Smooth muscle cell (in vitro differentiated cells): ENCODE data around the gene CREB3L4. TPM values are rescaled to one million over a fixed set of nuclear protein-coding genes. Genes with fewer than 3 reads are reported as not detected.

Source experiments
- DNase-seq: peaks from one replicate; lab custom pipeline; 2025; ENCODE audit not compliant: unreplicated experiment; lab: John Stamatoyannopoulos, UW
- H2AFZ ChIP-seq: fragments of 200-600 bp; sonication (generic); 2 replicates; pipeline ENCODE4 v1.6.0; 2016; ENCODE audit warnings: antibody characterized with exemption, low read depth, mild to moderate bottlenecking
- H3F3A ChIP-seq: fragments of 200-600 bp; sonication (generic); 2 replicates; pipeline ENCODE4 v1.6.0; 2017; ENCODE audit warnings: antibody characterized with exemption, low read depth
- H3K27ac ChIP-seq: fragments of 200-600 bp; sonication (generic); 2 replicates; pipeline ENCODE4 v1.5.1; 2016; ENCODE audit warnings: low read depth, mild to moderate bottlenecking
- H3K27me3 ChIP-seq: fragments of 200-600 bp; sonication (generic); 2 replicates; pipeline ENCODE4 v1.6.1; 2016; ENCODE audit warnings: low read depth, mild to moderate bottlenecking
- H3K36me3 ChIP-seq: fragments of 200-600 bp; sonication (generic); 2 replicates; pipeline ENCODE4 v1.5.1; 2016; ENCODE audit warnings: low read depth
- H3K4me1 ChIP-seq: fragments of 200-600 bp; sonication (generic); 2 replicates; pipeline ENCODE4 v1.5.1; 2016; ENCODE audit warnings: low read depth
- H3K4me2 ChIP-seq: fragments of 200-600 bp; sonication (generic); 2 replicates; pipeline ENCODE4 v1.6.0; 2016; ENCODE audit warnings: mild to moderate bottlenecking
- H3K4me3 ChIP-seq: fragments of 200-600 bp; sonication (generic); 2 replicates; pipeline ENCODE4 v1.5.1; 2016; ENCODE audit warnings: mild to moderate bottlenecking
- H3K79me2 ChIP-seq: fragments of 200-600 bp; sonication (generic); 2 replicates; pipeline ENCODE4 v1.6.0; 2016; ENCODE audit warnings: low read depth, mild to moderate bottlenecking
- H3K9ac ChIP-seq: fragments of 200-600 bp; sonication (generic); 2 replicates; pipeline ENCODE4 v1.6.0; 2016; ENCODE audit warnings: low read depth
- H3K9me3 ChIP-seq: fragments of 200-600 bp; sonication (generic); replicated peaks from 2 replicates; pipeline ENCODE4 v1.5.1; 2016; ENCODE audit warnings: low read depth
- H4K20me1 ChIP-seq: fragments of 200-600 bp; sonication (generic); 2 replicates; pipeline ENCODE4 v1.6.0; 2016; ENCODE audit warnings: low read depth
- WGBS: methylation state at CpG from one replicate; pipeline ENCODE4 v1.1.7; 2016; ENCODE audit warnings: low lambda C conversion rate; 5-methylcytosine and 5-hydroxymethylcytosine counted together
- polyA plus RNA-seq: library from polyadenylated mRNA; unstranded; fragments of >200 nt; fragmentation: Nextera tagmentation; extraction: Ambion mirVana; gene quantifications from 2 replicates; pipeline ENCODE4 v1.2.1, GENCODE V29; 2016
- total RNA-seq: library from RNA; depleted of rRNA; stranded (reverse); fragments of >200 nt; gene quantifications from 2 replicates; pipeline ENCODE4 v1.2.3, GENCODE V29; 2014
- TF ChIP-seq, protein P1 (sequence below): fragments of 200-600 bp; sonication (generic); IDR thresholded peaks from 2 replicates; pipeline ENCODE4 v1.5.1; 2017; ENCODE audit warnings: borderline replicate concordance, mild to moderate bottlenecking, antibody characterized with exemption; ENCODE audit not compliant: insufficient read depth, poor library complexity, severe bottlenecking

CREB3L4 gene
- total and polyA plus RNA-seq, 2 experiments from 2014 or later = 9.0 to 14.9 TPM

GRCh38 chr1:153984123-153984894, 16.6 kb downstream of the CREB3L4 start:
- TF ChIP-seq, protein P1, sequence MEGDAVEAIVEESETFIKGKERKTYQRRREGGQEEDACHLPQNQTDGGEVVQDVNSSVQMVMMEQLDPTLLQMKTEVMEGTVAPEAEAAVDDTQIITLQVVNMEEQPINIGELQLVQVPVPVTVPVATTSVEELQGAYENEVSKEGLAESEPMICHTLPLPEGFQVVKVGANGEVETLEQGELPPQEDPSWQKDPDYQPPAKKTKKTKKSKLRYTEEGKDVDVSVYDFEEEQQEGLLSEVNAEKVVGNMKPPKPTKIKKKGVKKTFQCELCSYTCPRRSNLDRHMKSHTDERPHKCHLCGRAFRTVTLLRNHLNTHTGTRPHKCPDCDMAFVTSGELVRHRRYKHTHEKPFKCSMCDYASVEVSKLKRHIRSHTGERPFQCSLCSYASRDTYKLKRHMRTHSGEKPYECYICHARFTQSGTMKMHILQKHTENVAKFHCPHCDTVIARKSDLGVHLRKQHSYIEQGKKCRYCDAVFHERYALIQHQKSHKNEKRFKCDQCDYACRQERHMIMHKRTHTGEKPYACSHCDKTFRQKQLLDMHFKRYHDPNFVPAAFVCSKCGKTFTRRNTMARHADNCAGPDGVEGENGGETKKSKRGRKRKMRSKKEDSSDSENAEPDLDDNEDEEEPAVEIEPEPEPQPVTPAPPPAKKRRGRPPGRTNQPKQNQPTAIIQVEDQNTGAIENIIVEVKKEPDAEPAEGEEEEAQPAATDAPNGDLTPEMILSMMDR = no peak
- no peaks in the 10 kb centered on the region for H3K9me3 ChIP-seq
- no peak overlapping the region for H3K9ac ChIP-seq
- peaks cover 1% of the 10 kb centered on the region for H3F3A ChIP-seq
- H3K79me2 ChIP-seq = peaks cover 13% of the 10 kb centered on the region
- peak overlapping the region; percentile 75 for H3K27ac ChIP-seq
- peaks cover 14% of the 10 kb centered on the region for H3K4me1 ChIP-seq
- no peak for DNase-seq
- H3K4me2 ChIP-seq = peak overlapping the region; percentile 87
- H3K36me3 ChIP-seq = no peaks in the 10 kb centered on the region
- WGBS = 77% methylated on average over 6 of the region's 6 CpGs
- H3K27me3 ChIP-seq = no peaks in the 10 kb centered on the region
- H3K4me3 ChIP-seq = peak overlapping the region; percentile 61
- H2AFZ ChIP-seq = no peak overlapping the region
- peaks cover 4% of the 10 kb centered on the region for H4K20me1 ChIP-seq

DNA sequence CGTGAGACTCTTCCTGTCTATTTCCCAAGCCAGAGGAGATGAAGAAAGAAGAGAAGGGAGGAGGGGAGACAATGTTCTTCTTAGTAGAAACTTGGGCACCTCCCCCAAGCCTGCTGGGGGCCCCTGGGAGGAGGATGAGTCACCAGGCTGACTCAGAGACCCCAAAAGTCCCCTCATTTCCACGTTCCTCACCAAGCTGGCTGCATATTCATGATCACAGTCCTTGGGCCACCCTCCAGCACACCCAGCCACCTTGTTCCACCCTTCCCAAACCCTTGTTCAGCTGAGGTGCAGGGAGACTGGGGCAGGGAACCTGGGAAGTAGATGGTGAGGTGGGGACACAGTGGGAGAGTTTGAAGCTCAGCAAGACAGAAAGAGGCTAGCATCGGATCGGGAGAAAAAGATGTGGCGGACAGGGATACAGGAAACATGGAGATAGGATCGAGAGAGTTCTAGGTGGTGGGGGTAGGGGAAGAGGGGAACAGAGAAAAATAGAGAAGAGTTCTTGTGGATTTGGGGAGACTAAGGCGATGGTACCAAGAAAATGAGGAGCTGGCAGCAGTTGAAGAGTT, 17.7 kb downstream of the CREB3L4 start:
- H3K4me1 ChIP-seq = peaks cover 14% of the 10 kb centered on the region
- no peaks in the 10 kb centered on the region for H3K9me3 ChIP-seq
- peaks cover 13% of the 10 kb centered on the region for H3K79me2 ChIP-seq
- H3F3A ChIP-seq = no peaks in the 10 kb centered on the region
- H3K9ac ChIP-seq = peak overlapping the region; percentile 66
- TF ChIP-seq, protein P1 = no peak
- WGBS = 3% methylated on average over 7 of the region's 7 CpGs
- peak; percentile 36 for DNase-seq
- peak overlapping the region; percentile 54 for H2AFZ ChIP-seq
- H3K36me3 ChIP-seq = no peaks in the 10 kb centered on the region
- H3K4me3 ChIP-seq = peak overlapping the region; percentile 61
- peaks cover 4% of the 10 kb centered on the region for H4K20me1 ChIP-seq
- H3K27ac ChIP-seq = peak overlapping the region; percentile 75
- peak overlapping the region; percentile 87 for H3K4me2 ChIP-seq
- H3K27me3 ChIP-seq = no peaks in the 10 kb centered on the region

- 1% methylated on average over 26 of the region's 32 CpGs for WGBS
- Histone ChIP-seq H3K9ac (peak within 1 kb of the TSS; percentile 68), H3K27ac (peak within 1 kb of the TSS; percentile 75), H3K9me3 (no peaks in the 10 kb centered on the region), H3F3A (no peaks in the 10 kb centered on the region), H3K4me2 (peak within 1 kb of the TSS; percentile 87), H2AFZ (peak within 1 kb of the TSS; percentile 87), H4K20me1 (peaks cover 6% of the 10 kb centered on the region), H3K4me1 (peaks cover 14% of the 10 kb centered on the region), H3K4me3 (peak within 1 kb of the TSS; percentile 61), H3K79me2 (peaks cover 19% of the 10 kb centered on the region), H3K27me3 (no peaks in the 10 kb centered on the region), H3K36me3 (no peaks in the 10 kb centered on the region)
- peak; percentile 69 for DNase-seq
- TF ChIP-seq, protein P1 = no peak
Measured at GRCh38 chr1:153985941-153986761, 18.4 kb downstream of the CREB3L4 start, which contains the start of gene RAB13. Gene RAB13, minus strand, starts transcription at chr1:153986339. Its CDS starts 103 bp downstream, at chr1:153986236.
